ENCODE data around the gene ADD3. TPM values are rescaled to one million over a fixed set of nuclear protein-coding genes. Genes with fewer than 3 reads are reported as not detected.

Gene ADD3
- total and polyA plus RNA-seq, 2 donors (not counting 3 experiments of a cell fraction or from before 2014, with no cell fraction given), result 14.9 to 55.2 TPM

DNA sequence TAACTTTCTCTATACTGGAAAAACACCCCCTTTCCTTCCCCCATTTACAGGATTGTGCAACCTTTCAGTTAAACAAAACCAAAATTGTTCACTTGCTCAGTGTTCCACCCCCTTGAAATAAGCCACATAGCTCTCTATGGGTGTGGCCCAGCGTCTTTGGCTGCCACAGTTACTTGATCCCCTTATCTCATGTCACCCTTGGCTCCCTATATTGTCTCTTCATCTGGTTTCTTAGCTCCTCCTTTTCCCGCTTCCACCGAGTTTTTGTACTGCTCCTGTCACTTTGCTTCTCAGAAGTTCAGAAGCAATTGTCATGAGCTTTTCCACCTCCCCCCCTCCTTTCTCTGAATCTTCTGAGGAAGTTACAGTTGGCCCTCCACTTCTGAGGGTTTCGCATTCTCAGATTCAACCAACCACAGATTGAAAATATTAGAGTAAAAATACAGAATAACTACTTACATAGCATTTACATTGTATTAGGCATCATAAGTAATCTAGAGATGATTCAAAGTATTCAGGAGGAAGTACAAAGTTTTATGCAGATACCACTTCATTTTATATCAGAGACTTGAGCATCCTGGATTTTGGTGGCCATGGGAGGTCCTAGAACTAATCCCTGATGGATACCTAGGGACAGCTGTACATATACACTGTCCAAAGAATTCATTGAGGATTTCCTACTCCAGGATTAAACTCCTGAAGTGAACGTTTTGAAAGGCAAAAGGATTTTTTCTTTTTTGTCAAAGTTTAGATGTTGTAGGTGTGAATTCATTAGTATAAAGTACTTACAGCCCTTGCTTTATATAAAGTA lies 60.4 kb downstream of the ADD3 start:
- H2AFZ ChIP-seq (ENCODE audit: low read depth, low read length), result no peak overlapping the region
- H3K9me1 ChIP-seq (replicated peaks; ENCODE audit: control insufficient read depth, extremely low read depth, insufficient read depth, low read length), result no peaks in the 10 kb centered on the region

More for the DNA sequence above, 60.4 kb downstream of the ADD3 start:
- Histone ChIP-seq H3K79me2 (ENCODE audit: control insufficient read depth, insufficient read depth, low read length) (no peaks in the 10 kb centered on the region), H3K9ac (replicated peaks; ENCODE audit: extremely low read depth, insufficient read depth, low read length) (no peak overlapping the region), H3K9me3 (replicated peaks; ENCODE audit: control insufficient read depth, insufficient read depth, low read length) (no peaks in the 10 kb centered on the region), H3K27me3 (ENCODE audit: control insufficient read depth in 2 of 2, insufficient read depth in 2 of 2, low read length in 2 of 2) (no peaks in the 10 kb centered on the region), H3K4me1 (ENCODE audit: control insufficient read depth, extremely low read depth, insufficient read depth, low read length) (peaks cover 5% of the 10 kb centered on the region), H3K36me3 (ENCODE audit: control insufficient read depth in 2 of 2, extremely low read depth in 1 of 2, insufficient read depth in 2 of 2, low read length in 2 of 2) (no peaks in the 10 kb centered on the region), H3K4me2 (ENCODE audit: insufficient read depth, low read length) (no peak overlapping the region), H4K20me1 (replicated peaks; ENCODE audit: control insufficient read depth, extremely low read depth, insufficient read depth, low read length) (no peaks in the 10 kb centered on the region), H3K4me3 (replicated peaks in 1 of 3; ENCODE audit: insufficient read depth in 1 of 3, low read depth in 1 of 3, low read length in 3 of 3) (no peak overlapping the region), H3K27ac (ENCODE audit: insufficient read depth, low read depth, low read length) (no peak overlapping the region)
- no peak for FAIRE-seq
- intact Hi-C loops (cut with micrococcal nuclease) (no loop called here), dilution Hi-C loops (cut with MboI; ENCODE audit: extremely low pct_ligation_motif_present, low sequenced_read_pairs) (no loop called here)
- ChIA-PET POLR2A (no interaction called here), CTCF (interaction anchor here (1.0 to 1.8 kb wide), 4 partner anchors 9 to 184 kb away, joined by 3 to 7 read pairs (median 4); no protein-coding TSS in a partner anchor)
- no TSS peak for BruUV-seq (replicated peaks)
- TF ChIP-seq JUN (IDR thresholded peaks at IDR 0.05; ENCODE audit: borderline replicate concordance, insufficient read depth, insufficient read length, low read depth) (no peak), EZH2 (IDR thresholded peaks at IDR 0.05; ENCODE audit: borderline replicate concordance, low read depth, low read length, severe bottlenecking) (no peak), GATA2 (IDR thresholded peaks at IDR 0.05; ENCODE audit: insufficient read depth, insufficient read length, low read depth, low read length) (no peak), POLR2A (IDR thresholded peaks at IDR 0.05; ENCODE audit: low read depth, low read length) (no peak), MAX (IDR thresholded peaks at IDR 0.05; ENCODE audit: insufficient read depth, insufficient read length) (no peak), POLR2AphosphoS5 (IDR thresholded peaks at IDR 0.05; ENCODE audit: insufficient read depth, low read depth, low read length) (no peak), FOS (IDR thresholded peaks at IDR 0.05; ENCODE audit: borderline replicate concordance, insufficient read depth, low read length) (no peak), CTCF (IDR thresholded peaks at IDR 0.05; ENCODE audit: extremely low read depth in 1 of 2, insufficient read depth in 1 of 2, low read depth in 1 of 2, low read length in 2 of 2) (no peak), MYC (IDR thresholded peaks at IDR 0.05; ENCODE audit: low read depth, low read length) (no peak)
- DNase-seq (ENCODE audit: low read depth, low spot score), result no peak
